Fibroblast of skin of abdomen (primary cell): Measurements from ENCODE around the gene UBE3D.
"Not testable (repeated sequence)": the region's sequence is repeated elsewhere in the genome, so short reads cannot be mapped to it uniquely, and the experiment has no call there.

Experiments
- DNase-seq: peaks from one replicate; pipeline ENCODE4 v3.0.0-alpha.2; 2013

Gene UBE3D

DNA sequence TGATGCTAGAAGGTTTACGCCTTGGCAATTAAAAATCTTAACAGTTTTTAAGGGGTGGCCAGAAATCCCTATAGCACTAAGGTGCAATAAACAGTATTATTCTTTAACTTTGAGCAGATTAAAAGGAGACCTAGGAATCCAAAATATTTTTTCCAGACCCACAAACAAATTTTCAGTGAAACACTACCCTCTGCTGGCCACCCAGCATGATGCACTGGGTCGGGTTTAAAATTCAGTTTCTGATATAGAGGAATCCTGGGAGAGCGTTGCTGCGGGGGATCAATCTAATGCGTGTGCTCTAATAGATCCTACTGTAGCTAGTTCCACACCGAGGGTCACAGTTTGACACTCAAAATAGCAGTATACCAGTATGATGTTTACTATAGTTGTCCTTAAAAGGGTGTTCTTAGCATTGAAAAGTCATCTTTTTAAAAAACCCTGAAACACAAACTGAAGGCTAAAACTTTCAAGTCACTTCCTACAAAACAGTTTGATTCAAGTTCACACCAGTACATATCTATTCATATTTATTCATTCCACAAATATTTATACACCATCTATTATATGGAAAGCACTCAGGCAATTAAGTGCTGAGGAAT, 10.2 kb downstream of the UBE3D start:
- peak; percentile 52 for DNase-seq

DNA sequence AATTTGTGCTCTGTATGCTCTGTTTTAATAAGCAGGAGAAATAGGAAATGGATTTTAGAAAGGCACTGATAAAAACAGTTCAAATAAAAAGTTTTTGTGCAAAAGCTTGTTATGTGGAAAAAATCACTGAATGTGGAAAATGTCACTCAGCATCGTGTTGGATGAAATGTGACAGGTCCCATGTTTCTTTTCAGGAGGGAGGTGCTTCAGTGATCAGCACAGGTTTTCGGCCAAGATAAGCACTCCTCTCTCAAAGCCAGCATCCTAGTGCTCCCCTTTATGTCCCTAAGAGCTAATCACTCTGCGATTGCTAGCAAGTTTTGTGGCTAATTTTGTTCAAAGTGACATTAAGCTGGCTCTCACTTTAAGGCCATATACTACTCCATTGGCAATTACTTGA, 12.0 kb downstream of the UBE3D start:
- DNase-seq, result no peak

DNA sequence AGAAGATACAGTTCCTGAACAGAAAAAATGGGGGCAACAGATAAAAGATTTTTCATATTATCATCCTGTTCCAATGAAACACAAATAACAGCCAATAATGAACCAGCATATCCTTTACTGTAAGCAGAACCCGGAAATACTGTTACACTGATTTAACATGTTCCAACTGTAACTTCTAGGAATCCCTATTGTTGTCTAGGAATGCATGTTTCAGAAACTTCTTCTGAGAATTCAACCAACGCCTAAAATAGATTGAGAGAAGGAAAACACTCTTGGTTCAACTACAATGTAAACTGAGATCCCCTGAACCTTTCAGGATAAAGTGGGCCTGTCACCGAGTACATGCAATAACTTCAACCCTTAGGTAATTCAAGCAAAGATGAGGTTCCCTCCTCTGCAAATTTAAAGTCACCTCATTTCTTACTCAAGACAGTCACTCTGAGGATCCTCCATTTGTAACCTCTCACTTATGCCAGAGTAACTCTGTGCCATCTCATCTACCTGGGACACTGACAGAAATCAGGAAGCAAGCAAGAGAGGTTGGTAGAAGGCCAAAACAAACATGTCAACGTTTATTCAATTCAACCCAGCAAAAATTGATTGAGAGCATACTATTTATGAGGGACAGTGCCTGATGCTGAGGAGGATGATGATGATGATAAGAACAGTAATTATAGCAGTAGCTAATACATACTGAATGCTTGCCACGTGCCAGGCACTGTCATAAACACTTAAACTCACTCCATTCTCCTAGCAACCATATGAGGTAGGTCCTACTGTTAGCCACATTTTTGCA, 14.1 kb downstream of the UBE3D start:
- no peak for DNase-seq

DNA sequence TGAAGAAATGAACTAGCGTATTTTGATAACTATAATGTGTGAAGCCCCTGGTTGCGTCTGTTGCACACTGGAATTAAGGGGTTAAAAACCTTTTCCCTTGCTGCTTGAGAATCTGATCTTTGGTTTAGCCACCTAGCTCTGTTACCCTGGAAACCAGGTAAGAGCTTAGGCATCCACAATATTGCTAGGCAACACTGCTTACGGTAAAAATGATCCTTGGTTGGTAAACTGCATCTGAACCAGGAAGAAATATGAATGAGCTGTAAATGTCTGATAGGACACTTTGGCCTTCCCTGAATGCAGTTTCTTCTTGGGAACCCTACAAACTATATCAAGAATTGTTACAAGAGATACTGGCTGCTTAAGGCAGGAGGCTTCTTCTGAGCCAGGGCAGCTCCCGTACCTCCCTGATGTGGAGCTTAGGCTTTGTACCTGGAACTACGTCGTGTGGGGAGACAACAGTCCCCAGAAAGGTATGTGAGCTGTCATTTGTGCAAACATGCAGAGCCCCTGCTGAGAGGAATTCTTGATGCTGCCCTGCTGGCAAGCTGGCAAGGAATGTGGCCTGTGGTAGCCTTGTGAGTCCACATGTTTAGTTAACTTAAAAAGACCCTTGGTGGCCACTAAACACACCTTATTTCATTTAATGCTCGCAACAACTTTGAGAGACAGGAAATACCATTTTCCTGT, 18.4 kb downstream of the UBE3D start:
- DNase-seq, result no peak

DNA sequence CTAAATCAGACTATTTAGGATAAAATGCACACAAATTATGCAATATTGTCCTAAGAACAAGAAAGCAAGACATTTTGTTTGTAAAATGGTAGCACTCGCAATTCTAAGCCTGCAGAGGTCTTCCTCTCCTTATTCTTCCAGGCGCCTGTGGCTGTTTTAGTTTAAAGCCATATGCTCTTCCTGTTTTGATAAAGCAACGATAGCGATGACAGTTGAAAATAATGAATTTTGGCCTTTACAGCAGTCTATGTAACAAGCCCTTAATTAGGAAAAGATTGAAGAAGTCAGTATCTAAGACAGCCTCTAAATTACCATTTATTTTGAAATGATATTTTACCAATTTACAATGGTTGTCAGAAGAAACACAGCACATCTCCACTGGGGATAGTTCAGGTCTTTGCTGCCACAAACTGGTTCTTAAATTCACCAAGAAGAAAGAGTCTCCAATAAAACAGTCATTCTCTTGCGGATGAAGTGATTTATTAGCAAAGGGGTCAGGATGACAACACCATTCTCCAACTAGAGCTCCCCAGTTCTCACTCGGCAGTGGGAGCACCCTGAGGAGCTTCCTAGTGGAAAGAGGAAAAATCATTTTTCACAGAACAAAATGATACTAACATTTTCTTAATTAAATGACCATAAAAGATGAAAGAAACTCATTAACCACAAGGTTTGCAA, 21.4 kb downstream of the UBE3D start:
- DNase-seq, result peak; percentile 42

DNA sequence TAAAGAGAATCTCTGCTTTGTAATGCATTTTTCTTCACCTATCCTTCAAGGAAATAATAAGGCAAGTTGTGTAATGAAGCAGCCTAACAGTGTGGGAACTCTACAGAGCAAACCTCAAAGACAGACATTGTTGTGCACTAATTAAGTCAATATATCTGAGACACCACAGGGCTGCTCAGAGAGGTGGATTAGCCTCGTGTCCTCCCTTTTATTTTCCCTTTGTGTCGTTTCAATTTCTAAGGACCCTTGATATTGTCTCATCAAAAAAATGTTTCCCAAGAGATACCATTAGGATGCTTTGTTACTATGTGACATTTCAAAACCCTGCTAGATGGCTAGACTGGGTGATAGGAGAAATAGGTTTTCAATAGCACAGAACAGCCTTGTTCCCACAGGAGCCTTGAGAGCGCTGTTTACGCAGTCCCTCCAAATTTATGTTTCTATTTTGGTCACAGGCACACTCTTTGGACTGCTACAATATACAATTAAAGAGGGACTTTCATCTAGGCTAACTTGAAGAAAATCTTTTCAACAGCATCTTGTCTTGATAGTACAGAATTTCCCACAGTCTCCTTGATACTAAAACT, 23.1 kb downstream of the UBE3D start:
- DNase-seq, result no peak

DNA sequence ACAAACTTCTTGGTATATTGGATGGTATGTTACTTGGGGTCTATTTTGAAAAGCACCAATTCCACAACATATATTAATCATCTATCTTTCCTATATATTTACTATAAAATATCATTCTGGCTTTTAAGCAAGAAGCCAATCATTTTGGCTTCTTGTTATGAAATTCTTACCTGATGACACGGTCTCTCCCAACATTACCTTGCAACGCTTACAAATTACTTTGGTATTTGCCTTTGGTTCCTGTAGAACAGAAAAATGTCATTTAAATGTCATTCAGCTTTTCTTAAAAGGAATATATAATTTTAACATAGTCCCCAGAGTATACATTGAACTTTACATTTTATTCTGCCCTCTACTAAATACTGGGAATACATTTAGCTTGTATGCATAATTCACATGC, 27.4 kb downstream of the UBE3D start:
- DNase-seq, result no peak

DNA sequence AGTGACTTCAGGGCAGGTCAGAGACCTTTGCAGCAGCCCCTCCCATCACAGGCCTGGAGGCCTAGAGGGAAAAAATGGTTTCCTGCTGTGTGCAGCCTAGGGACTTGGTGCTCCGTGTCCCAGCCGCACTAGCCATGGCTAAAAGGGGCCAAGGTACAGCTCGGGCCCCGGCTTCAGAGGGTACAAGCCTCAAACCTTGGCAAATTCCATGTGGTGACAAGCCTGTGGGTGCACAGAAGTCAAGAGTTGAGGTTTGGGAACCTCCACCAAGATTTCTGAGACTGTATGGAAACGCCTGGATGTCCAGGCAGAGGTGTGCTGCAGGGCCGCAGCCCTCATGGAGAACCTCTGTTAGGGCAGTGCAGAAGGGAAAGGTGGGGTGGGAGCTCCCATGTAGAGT, 34.0 kb downstream of the UBE3D start:
- DNase-seq, result no peak

DNA sequence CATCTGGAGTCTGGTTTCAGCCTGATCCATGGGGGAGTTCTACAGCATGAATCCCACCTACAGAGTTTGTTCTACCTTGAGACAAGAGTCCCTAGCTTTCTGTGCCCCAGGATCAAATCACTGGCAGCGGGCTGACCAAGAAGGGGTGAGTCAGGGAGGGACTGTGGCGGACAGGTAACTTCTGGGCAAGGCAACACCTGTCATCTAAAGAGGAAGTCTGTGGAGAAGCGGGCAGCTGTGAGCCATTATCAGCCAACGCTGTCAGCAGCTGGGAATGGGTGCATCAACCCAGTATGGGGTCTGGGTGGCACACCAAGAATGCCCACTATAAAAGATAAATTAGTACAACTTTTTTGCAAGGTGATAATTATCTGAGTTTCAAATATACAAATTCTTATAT, 45.9 kb downstream of the UBE3D start:
- no peak for DNase-seq

DNA sequence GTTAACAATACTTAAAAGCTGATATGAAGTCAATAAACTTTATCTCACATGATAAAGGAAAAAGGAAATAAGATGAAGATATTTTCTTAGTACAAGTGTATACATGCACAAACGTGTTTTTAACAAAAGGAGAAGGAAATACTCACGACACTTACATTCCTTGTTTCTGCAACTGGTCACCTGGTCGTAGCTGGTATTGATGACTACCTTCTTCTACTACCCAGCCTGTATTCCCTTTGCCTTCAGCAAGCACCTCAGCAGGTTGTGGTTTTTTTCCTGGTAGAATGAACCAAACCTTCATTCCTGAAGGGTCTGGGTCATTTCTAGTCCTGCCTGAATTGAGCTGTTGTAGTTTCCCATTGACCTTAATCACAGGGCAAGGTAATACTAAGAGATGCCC, 54.5 kb downstream of the UBE3D start:
- DNase-seq, result not testable (repeated sequence)

DNA sequence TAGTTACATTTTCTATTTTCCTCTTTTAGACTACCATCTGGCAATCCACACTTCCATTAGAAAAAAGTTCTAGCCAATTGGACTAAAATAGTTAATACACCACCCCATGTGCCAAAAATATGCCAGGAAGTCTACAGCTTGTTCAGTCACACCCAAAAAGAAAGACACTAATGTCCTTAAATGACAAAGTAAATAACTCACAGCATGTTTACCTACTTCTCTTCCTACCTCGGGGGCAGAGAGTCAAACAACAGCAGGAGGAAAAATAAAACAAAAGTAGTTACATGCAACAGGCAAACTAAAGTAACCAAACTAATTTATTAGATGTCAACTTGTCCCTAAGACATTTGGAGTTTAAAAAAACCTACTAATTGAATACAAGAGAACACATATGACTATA, 57.0 kb downstream of the UBE3D start:
- DNase-seq, result no peak

DNA sequence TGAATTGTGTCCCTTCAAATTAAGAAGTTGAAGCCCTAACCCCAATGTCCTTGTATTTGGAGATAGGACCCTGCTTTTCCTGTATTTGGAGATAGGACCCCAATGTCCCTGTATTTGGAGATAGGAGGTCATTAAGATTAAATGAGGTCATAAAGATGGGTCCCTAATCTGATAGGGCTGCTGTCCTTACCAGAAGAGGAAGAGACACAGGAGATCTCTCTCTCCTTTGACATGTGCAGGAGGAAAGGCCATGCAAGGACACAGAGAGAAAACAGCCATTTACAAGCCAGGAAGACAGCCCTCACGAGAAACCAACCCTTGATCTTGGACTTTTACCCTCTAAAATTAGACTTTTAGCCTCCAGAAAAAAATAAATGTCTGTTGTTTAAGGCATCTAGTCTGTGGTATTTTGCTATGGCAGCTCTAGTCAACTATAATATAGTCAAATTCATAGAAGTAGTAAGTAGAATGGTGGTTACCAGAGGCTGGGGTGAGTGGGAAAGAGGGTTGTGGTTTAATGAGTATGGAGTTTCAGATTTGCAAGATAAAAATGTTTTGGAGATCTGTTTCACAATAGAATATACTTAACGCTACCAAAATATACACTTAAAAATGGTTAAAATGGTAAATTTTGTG, 59.3 kb downstream of the UBE3D start:
- DNase-seq, result no peak

DNA sequence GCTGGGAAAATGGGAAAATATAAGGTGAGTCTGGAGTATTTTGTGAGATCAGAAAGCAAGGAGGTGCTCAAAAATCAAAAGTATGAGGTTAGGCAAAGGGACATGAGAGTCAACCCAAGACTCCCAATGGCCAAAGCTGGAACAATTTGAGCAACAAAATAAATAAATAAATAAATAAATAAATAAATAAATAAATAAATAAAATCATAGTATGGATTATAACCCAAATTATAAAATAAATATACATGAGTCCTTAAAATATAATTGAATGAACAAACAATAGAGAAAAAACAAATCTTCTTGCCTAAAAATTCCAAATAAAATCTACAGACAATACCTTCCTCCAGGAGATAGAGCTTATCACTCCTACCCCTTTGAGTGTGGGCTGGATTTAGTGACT, 69.5 kb downstream of the UBE3D start:
- no peak for DNase-seq

DNA sequence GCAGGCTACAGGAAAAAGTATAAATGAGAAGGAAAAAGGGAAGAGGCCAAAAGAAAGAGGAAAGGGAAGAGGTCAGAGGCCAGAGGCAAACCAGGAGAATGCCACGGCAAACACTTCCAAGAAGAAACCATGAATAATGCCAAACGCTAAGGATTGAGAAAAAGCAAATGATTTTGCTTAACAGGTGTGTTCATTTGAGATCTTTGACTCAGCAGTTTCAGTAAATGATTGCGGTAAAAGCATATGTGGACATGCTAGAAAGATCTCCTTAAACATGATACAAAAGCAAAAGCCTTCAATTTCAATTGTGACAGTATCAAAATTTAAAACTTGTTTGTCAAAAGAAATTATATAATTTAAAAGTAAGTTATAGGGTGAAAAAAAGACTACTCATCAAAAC, 70.6 kb downstream of the UBE3D start:
- DNase-seq, result no peak

DNA sequence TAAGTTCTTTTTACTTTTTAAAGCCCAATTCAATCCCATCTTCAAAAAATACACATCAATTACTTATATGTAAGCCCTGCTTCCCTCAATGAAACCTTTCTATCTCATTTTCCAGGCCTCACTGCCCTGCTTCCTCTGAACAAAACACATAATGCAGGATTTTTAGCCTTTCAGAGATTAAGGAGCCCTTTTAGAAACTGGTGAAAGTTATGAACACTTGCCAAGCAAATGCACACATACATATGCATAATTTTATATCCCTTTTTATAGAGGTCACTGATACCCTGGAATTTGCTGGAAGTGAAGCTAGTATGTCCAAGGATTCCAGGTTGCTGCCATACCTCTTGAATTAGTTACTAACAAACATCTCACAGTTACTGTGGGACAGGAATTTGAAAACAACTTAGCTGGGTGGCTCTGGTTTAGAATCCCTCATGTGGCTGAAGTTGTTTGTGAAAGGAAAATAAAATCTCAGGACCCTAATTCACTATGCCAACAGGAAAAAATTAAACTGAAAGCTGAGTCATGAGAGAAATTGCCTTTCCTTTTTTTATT, 75.8 kb downstream of the UBE3D start:
- DNase-seq, result peak; percentile 5

DNA sequence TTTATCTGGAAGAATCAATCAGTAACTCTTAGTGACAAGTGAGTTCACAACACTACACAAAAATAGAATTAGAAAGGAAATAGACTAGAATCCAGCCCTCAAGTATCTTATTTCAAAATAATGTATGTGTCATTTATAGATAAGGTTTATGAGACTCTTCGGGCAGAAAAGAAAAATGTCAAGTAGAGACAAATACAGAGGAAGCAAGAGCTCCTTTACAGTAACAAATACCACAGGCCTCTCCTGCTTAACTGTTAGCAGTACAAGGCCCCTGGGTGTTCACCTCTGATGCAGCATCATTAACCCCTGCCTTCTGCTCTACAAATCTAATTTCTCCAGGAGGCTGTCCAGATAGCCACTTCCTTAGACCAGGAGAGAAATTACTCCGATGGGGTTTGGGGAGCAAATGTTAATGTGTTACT, 76.7 kb downstream of the UBE3D start:
- DNase-seq, result peak; percentile 11

DNA sequence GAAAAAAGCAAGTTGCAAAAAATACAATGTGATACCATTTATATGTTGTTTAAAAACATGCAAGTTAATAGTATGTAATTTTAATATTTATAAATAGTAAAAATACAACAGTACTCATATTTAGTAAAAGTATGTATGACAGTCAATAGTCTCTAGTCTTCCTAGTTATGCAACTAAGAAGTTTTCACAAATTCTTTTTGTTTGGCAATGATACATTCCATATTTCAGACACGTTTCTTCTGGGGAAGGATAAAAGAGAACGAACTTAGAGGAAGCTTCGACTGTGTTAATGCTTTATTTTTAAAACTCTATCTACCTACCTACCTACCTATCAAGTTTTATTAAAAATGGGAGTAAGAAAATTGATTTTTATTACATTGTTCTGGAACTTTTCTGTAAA, 77.7 kb downstream of the UBE3D start:
- peak; percentile 10 for DNase-seq

DNA sequence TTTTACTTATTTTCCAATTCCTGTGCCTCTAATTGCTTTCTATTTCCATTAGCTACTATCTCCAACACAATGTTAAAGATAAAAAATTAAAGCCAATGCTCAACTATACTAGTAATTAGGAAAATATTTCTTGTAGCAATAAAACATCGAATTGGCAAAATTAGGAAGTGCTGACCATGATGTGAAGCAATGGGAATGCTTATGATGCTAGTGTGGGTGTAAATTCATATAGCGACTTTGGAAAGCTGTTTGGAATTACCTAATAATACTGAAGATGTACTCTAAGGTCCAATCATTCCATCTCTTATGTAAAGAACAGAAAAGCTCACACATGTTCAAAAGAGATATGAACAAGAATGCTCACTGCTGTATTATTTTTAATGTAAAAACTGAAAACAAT, 78.2 kb downstream of the UBE3D start:
- peak; percentile 42 for DNase-seq

DNA sequence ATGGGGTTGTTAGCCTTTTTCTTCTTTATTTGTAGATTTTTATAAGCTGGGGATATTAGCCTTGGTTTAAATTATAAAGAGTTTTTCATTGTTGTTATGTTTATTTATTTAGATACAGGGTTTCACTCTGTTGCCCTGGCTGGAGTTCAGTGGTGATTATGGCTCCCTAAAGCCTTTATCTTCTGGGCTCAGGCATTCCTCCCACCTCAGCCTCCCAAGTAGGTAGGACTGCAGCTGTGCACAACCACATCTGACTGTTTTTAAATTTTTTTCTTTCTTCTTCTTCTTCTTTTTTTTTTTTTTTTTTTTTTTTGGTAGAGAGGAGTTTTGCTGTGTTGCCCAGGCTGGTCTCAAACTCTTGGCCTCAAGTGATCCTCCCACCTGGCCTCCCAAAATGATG, 80.9 kb downstream of the UBE3D start:
- no peak for DNase-seq

DNA sequence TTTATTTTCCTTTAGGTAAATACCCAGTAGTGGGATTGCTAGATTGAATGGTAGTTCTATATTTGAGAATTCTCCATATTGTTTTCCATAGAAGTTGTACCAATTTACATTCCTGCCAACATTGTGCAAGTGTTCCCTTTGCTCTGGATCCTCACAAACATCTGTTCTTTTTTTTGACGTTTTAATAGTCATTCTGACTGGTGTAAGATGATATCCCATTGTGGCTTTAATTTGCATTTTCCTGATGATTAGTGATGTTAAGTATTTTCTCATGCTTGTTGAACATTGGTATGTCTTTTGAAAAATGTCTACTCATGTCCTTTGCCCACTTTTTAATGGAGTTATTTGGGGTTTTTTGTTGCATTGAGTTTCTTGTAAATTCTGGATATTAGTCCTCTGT, 85.6 kb downstream of the UBE3D start:
- peak; percentile 84 for DNase-seq

DNA sequence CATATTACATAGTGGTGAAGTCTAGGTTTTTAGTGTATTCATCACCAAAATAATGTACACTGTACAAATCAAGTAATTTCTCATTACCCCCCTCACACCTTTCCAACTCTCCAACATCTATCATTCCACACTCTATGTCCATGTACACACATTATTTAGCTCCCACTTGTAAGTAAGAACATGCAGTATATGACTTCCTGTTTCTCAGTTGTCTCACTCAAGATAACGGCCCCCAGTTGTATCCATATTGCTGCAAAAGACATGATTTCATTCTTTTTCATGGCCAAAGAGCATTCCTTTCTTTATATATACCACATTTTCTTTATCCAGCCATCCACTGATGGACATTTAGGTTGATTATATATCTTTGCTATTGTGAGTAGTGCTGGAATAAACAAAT, 86.0 kb downstream of the UBE3D start:
- DNase-seq, result no peak

DNA sequence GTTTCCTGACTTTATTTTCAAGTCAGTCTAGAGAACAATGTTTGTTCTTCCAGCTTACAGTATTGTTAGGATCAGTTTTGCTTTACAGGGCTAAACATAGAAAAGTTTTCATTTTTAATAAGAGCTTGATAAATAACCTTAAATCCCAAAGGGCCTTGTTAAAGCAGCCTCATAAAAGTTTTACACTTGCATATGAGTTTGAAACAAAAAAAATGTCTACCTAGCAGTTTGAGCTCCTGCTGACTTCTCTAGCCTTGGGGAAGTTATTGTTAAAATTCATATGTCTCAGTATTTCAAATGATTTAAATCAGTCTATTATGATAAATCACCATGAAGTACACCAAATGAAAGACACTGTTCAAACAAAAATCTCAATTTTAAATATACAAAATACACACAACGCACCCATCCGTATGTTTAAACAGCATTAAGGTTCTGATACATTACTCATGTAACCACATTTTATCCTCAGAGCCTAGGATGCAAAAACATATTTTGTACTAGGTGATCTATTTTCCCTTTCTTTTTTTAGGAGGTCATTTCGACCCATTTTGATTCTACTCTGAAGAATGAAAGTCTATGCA, 87.2 kb downstream of the UBE3D start:
- DNase-seq, result no peak
